ENCODE results near the gene ZFPM1.

Gene ZFPM1

DNA sequence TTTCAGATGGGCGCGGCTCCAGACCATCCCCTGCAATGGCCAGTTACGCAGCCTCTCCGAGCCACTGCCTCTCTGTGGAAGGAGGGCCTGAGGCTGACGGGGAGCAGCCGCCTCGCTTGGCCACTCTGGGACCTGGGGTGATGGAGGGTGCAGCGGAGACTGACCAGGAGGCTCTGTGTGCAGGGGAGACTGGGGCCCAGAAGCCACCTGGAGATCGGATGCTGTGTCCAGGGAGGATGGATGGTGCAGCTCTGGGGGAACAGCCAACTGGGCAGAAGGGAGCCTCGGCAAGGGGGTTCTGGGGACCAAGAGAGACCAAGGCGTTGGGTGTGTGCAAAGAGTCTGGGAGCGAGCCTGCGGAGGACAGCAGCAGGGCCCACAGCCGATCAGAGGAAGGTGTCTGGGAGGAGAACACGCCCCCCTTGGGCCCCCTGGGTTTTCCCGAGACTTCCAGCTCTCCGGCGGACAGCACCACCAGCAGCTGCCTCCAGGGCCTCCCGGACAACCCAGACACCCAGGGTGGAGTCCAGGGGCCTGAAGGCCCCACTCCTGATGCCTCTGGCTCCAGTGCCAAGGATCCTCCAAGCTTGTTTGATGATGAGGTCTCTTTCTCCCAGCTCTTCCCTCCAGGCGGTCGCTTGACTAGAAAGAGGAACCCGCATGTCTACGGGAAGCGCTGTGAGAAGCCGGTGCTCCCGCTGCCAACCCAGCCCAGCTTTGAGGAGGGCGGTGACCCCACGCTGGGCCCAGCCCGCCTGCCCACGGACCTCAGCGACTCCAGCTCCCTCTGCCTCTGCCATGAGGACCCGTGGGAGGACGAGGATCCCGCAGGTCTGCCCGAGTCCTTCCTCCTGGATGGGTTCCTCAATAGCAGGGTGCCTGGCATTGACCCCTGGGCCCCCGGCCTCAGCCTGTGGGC lies 17.4 kb upstream of the ZFPM1 start:
- DNase-seq = no peak

DNA sequence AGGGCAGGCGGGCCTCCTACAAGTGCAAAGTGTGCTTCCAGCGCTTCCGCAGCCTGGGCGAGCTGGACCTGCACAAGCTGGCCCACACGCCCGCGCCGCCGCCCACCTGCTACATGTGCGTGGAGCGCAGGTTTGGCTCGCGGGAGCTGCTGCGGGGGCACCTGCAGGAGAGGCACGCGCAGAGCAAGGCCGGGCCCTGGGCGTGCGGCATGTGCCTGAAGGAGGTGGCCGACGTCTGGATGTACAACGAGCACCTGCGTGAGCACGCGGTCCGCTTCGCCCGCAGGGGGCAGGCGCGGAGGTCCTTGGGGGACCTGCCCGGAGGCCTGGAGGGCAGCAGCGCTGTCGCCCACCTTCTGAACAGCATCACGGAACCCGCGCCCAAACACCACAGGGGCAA lies 16.3 kb upstream of the ZFPM1 start:
- DNase-seq = no peak

DNA sequence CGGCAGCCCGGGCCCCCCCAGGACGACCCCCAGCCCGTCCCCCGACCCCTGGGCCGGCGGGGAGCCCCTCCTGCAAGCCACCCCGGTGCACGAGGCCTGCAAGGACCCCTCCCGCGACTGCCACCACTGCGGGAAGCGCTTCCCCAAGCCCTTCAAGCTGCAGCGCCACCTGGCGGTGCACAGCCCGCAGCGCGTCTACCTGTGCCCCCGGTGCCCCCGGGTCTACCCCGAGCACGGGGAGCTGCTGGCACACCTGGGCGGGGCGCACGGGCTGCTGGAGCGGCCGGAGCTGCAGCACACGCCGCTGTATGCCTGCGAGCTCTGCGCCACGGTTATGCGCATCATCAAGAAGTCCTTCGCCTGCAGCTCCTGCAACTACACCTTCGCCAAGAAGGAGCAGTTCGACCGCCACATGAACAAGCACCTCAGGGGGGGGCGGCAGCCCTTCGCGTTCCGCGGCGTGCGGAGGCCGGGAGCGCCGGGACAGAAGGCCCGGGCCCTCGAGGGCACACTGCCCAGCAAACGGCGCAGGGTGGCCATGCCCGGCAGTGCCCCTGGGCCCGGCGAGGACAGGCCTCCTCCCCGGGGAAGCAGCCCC lies 15.6 kb upstream of the ZFPM1 start:
- DNase-seq = peak; percentile 31 to 61 (median 50)

- DNase-seq = no peak
These were observed 14.8 kb upstream of the ZFPM1 start for GRCh38 chr16:88438084-88438870.

DNA sequence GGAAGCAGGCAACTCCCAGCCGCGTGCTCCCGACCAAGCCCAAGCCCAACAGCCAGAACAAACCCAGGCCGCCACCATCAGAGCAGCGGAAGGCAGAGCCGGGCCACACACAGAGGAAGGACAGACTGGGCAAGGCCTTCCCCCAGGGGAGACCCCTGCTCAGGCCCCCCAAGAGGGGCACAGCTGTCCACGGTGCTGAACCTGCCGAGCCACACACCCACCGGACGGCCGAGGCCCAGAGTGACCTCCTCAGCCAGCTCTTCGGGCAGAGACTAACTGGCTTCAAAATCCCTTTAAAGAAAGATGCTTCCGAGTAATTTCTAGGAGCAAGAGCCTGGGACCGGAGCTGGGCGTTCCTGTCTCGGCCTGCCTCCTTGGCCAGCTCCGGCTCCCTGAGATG lies 14.1 kb upstream of the ZFPM1 start:
- DNase-seq = no peak

GRCh38 chr16:88439706-88440105 lies 13.4 kb upstream of the ZFPM1 start:
- DNase-seq = no peak

- no peak for DNase-seq
These were observed 13.0 kb upstream of the ZFPM1 start for GRCh38 chr16:88440111-88440510.

GRCh38 chr16:88440686-88441405 lies 12.2 kb upstream of the ZFPM1 start:
- no peak for DNase-seq

DNA sequence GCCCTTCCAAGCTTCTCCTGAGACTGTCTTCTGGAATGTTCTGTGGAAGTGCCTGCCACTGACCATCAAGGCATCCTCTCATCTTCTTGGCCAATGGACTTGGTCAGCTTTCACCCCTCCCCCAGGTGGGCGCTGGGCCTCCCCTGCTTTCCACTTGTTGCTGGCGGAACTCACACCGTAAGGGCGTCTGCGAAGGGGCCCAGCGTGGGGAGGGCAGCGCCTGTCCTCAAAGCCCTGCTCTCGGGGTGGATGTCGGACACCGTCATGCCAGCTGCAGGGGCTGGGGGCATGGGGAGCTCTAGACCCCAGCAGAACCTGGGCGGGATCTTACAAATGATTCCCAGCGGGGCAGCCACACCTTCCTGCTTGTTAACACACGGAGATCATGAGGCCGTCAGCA lies 11.6 kb upstream of the ZFPM1 start:
- DNase-seq = no peak

- DNase-seq = no peak
These were observed 10.7 kb upstream of the ZFPM1 start for GRCh38 chr16:88442383-88442726.

GRCh38 chr16:88442727-88443576 lies 10.1 kb upstream of the ZFPM1 start:
- DNase-seq = peak; percentile 70 to 78 (median 73)

DNA sequence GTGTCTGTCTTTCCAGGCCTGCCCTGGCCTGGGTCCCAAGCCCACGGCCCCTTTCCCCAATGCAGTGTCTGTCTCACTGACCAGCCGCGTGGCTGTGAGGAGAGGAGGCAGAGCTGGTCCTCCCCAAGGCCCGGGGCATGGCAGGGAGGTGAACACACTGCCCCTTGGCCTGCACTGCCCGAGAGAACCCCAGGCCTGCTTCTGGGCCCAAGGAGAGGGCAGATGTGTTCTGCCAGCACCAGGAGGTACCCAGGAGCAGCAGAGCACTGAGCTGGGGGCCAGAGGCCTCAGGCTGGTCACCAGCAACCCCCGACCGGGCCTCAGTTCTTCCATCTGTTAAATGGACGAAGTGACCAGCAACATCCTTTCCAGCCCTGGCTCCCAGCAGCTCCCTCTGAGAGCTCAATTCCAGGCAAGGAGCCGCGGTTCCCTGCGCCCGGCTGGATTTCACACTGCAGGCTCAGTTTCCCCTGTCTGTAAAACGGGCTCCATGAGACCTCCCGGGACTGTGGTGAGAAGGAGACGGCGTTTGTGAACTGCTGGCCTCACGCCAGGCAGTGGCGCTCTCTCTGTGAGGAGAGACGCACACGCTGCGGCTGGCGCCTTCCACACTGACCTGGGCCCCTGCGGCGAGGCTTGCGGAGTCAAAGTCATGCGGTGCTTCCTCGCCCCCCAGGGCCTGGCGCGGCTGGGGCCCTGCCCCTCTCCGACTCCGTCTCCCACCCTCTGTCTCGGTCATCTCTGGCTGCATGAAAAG lies 8.1 kb upstream of the ZFPM1 start:
- DNase-seq = no peak

GRCh38 chr16:88445583-88445960 lies 7.5 kb upstream of the ZFPM1 start:
- DNase-seq = no peak

DNA sequence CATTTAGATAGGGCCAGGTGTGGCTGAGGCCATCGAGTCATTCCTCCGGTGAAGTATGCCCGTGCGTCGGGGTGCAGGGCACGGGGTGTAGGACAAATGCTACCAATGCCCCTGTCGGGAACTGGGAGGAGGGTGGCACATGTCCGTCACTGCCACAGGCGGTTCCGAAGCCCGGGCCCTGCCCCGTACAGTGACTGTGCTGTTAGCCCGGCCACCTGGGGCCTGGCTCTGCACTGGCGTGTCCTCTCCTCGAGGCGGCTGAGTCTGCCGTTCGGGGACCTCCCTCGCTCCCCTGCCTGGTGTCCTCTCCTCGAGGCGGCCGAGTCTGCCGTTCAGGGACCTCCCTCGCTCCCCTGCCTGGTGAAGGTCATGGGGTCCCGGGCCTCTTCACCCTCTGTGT lies 7.0 kb upstream of the ZFPM1 start:
- no peak for DNase-seq

DNA sequence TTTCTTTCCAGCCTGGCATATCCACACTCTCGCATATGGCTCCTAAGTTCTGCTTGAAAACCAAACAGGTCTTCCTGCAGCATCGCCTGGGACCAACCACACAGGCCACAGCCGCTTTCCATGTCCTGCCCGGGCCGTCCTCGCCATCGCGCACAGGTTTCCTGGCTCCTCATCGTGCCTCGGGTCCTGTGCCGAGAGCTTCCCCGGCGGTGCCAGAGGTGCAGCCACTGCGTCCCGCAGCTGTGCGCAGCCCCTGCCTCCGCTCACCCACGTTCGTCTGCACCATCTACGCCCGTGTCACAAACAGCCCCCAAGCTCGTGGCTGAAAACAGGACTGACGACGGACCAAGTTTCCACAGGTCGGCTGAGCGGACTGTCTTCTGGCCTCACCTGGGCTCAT lies 6.3 kb upstream of the ZFPM1 start:
- DNase-seq = no peak

DNA sequence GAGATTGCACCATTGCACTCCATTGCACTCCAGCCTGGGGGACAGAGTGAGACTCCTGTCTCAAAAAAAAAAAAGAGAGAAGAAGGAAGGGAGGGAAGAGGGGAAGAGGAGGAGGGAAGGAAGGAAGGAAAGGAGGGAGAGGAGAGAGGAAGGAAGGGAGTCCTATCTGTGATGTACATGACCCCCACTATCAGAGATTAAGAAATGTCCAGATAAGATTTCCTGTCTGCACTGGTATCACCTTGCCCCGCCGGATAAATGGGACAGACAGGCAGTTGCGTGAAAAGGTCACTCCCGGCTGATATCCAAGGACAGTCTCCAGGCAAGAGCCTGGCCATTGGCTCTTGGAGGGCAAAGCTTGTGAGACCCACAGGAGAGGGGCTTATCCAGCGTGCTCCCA lies 5.2 kb upstream of the ZFPM1 start:
- no peak for DNase-seq

- no peak for DNase-seq
These were observed 4.4 kb upstream of the ZFPM1 start for GRCh38 chr16:88448461-88449266.

DNA sequence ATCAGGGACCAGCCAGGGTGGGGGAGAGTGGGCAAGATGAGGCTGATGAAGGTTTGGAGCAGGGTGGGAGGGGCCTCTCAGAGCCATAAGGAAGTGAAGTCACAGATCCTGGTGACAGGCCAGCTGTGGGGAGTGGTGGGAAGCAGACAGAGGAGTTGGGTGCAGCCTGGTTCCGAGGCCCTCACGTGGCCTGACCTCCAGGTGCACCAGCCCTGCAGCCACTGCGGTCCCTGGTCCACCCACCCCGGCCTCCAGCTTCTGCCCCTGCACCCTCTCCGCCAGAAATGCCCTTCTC lies 3.9 kb upstream of the ZFPM1 start:
- DNase-seq = no peak

- DNase-seq = no peak
These were observed 1.2 kb upstream of the ZFPM1 start for GRCh38 chr16:88451586-88452481.

All from activated naive CD4-positive, alpha-beta T cell (primary cell).